K562 (cell line): ENCODE measurements around the gene PDGFC. TPM values are rescaled to one million over a fixed set of nuclear protein-coding genes. Genes with fewer than 3 reads are reported as not detected.

Experiments used
- ATAC-seq: fragments of 200-7000 bp; cut with Tn5 transposase; 3 replicates; pipeline ENCODE4 v1.9.1; 2020; ENCODE audit warnings: moderate library complexity
- BruUV-seq: library from RNA; stranded (reverse); fragments of 400-500 nt; replicated peaks from 2 replicates; lab custom pipeline; 2021; lab: Mats Ljungman, UMichigan
- CTCF ChIA-PET: fragments of 300-600 bp; formaldehyde crosslinking; extraction: SDS; loops from one replicate; lab custom pipeline; 2021; ENCODE audit warnings: low intra/inter-chr PET ratio; lab: Yijun Ruan, JAX
- POLR2A ChIA-PET: fragments of 300-600, 350-650 bp; sonication (Branson Sonifier 250); formaldehyde crosslinking; extraction: SDS; loops from one replicate; lab custom pipeline; 2021; ENCODE audit warnings: antibody characterized with exemption, inconsistent platforms; lab: Yijun Ruan, JAX
- DNase-seq, 4 experiments: peaks; one replicate each; pipeline versions ENCODE4 v3.0.0 to v3.0.0-alpha.2; 2011 to 2018; ENCODE audit warnings: low spot score in 3 of 4, mixed read lengths in 3 of 4; ENCODE audit errors: extremely low read depth in 1 of 4
- FAIRE-seq: peaks from 2 replicates; lab custom pipeline; 2011; peaks lifted over from hg19 to GRCh38; lab: Jason Lieb, UNC
- H2AFZ ChIP-seq: 2 replicates; pipeline ENCODE4 v1.6.0; 2011; ENCODE audit warnings: low read depth, low read length, control low read depth, inconsistent platforms
- H3K27ac ChIP-seq: fragments of 200-600 bp; 3 replicates; pipeline ENCODE4 v1.8.0; 2011; ENCODE audit warnings: low read depth, mild to moderate bottlenecking, control low read depth, inconsistent platforms, low read length, moderate library complexity, mixed read lengths; ENCODE audit errors: extremely low read depth
- H3K27me3 ChIP-seq, 2 experiments: fragments of 300-600 bp in 1 of 2; 2 replicates in 1 of 2; 3 replicates in 1 of 2; pipeline versions ENCODE4 v1.6.0 to v1.8.0; 2011; ENCODE audit warnings: inconsistent platforms in 2 of 2, low read length in 2 of 2, mild to moderate bottlenecking in 1 of 2, mixed read lengths in 1 of 2, moderate library complexity in 1 of 2; ENCODE audit not compliant: control insufficient read depth in 2 of 2, insufficient read depth in 2 of 2
- H3K36me3 ChIP-seq: fragments of 300-600 bp; 3 replicates; pipeline ENCODE4 v1.8.0; 2011; ENCODE audit warnings: mild to moderate bottlenecking, low read length, inconsistent platforms; ENCODE audit not compliant: control insufficient read depth, insufficient read depth
- H3K4me1 ChIP-seq, 2 experiments: fragments of 200-600 bp in 1 of 2; replicated peaks in 1 of 2; 2 replicates in 1 of 2; 3 replicates in 1 of 2; pipeline versions ENCODE4 v1.5.1 to v1.8.0; 2011; ENCODE audit warnings: inconsistent platforms in 2 of 2, low read length in 2 of 2, mild to moderate bottlenecking in 1 of 2, mixed read lengths in 1 of 2, moderate library complexity in 1 of 2; ENCODE audit not compliant: control insufficient read depth in 2 of 2, insufficient read depth in 2 of 2
- H3K4me2 ChIP-seq: 2 replicates; pipeline ENCODE4 v1.6.1; 2011; ENCODE audit warnings: low read length, control low read depth, inconsistent platforms, mixed read lengths; ENCODE audit not compliant: insufficient read depth
- H3K4me3 ChIP-seq: fragments of 200-600 bp; sonication (generic), shearing (Covaris generic); 2 replicates; pipeline ENCODE4 v1.5.1; 2016; ENCODE audit warnings: control low read depth, inconsistent platforms
- H3K79me2 ChIP-seq: fragments of 200-600 bp; 3 replicates; pipeline ENCODE4 v1.8.0; 2011; ENCODE audit warnings: low read length, inconsistent platforms; ENCODE audit not compliant: control insufficient read depth, insufficient read depth
- H3K9ac ChIP-seq, 2 experiments: 2 replicates each; pipeline versions ENCODE4 v1.6.0 to v1.6.1; 2011; ENCODE audit warnings: low read depth in 2 of 2, low read length in 2 of 2, control low read depth in 1 of 2, inconsistent platforms in 1 of 2, mild to moderate bottlenecking in 1 of 2, mixed read lengths in 1 of 2; ENCODE audit not compliant: insufficient read depth in 1 of 2
- H3K9me1 ChIP-seq: one replicate; pipeline ENCODE4 v1.6.0; 2011; ENCODE audit warnings: inconsistent platforms, mild to moderate bottlenecking, low read length, moderate library complexity; ENCODE audit not compliant: control insufficient read depth, insufficient read depth
- H3K9me3 ChIP-seq: replicated peaks from 2 replicates; pipeline ENCODE4 v1.5.1; 2011; ENCODE audit warnings: low read depth, low read length, inconsistent platforms; ENCODE audit not compliant: control insufficient read depth, insufficient read depth
- H4K20me1 ChIP-seq: replicated peaks from 2 replicates; pipeline ENCODE4 v1.6.1; 2011; ENCODE audit warnings: low read length, inconsistent platforms, mixed read lengths; ENCODE audit not compliant: control insufficient read depth, insufficient read depth
- ELF2 ChIP-seq: fragments of 250-450 bp; sonication (Bioruptor Pico); IDR thresholded peaks from 2 replicates; pipeline ENCODE4 v1.5.0; 2021; ENCODE audit warnings: mild to moderate bottlenecking
- RBM34 ChIP-seq: fragments of 200-400 bp; formaldehyde crosslinking; IDR thresholded peaks from 2 replicates; pipeline ENCODE4 v1.6.1; 2018; ENCODE audit warnings: low read length, borderline replicate concordance; ENCODE audit not compliant: insufficient read depth
- SRSF3 ChIP-seq: fragments of 200-400 bp; formaldehyde crosslinking; IDR thresholded peaks from 2 replicates; pipeline ENCODE4 v1.6.1; 2016; ENCODE audit warnings: mild to moderate bottlenecking, low read length, moderate library complexity; ENCODE audit not compliant: insufficient read depth
- TAF15 ChIP-seq: fragments of 200-400 bp; formaldehyde crosslinking; IDR thresholded peaks from 2 replicates; pipeline ENCODE4 v1.6.1; 2017; ENCODE audit warnings: mild to moderate bottlenecking, low read depth, low read length, moderate library complexity
- TBL1XR1 ChIP-seq, 2 experiments: IDR thresholded peaks; 2 replicates each; pipeline ENCODE4 v1.6.1; 2012; ENCODE audit warnings: improper control_type of control experiment in 2 of 2, low read length in 2 of 2, mild to moderate bottlenecking in 1 of 2
- U2AF1 ChIP-seq: fragments of 200-400 bp; formaldehyde crosslinking; optimal IDR thresholded peaks from 2 replicates; pipeline ENCODE3; 2017; ENCODE audit warnings: mild to moderate bottlenecking, low read depth, low read length, moderate library complexity
- ZKSCAN8 ChIP-seq: fragments of 200-800 bp; sonication (Bioruptor generic); IDR thresholded peaks from 2 replicates; pipeline ENCODE4 v1.6.1; 2016; ENCODE audit warnings: missing genetic modification characterization, missing compliant biosample characterization
- ZNF121 ChIP-seq: sonication (generic); formaldehyde crosslinking; conservative IDR thresholded peaks from 2 replicates; pipeline ENCODE4 v1.8.0; 2022; ENCODE audit warnings: missing genetic modification reagents
- ZNF212 ChIP-seq: fragments of 450-650 bp; formaldehyde crosslinking; IDR thresholded peaks from 2 replicates; pipeline ENCODE4 v1.4.0; 2020; ENCODE audit warnings: mild to moderate bottlenecking
- ZNF507 ChIP-seq: conservative IDR thresholded peaks from 2 replicates; pipeline ENCODE4 v1.6.1; 2017; ENCODE audit warnings: missing genetic modification characterization, missing compliant biosample characterization
- WGBS: fragments of 100-300 bp; shearing (Covaris generic); methylation state at CpG from one replicate; pipeline ENCODE4 v1.1.6; 2016; ENCODE audit warnings: low coverage, mixed read lengths; ENCODE audit not compliant: insufficient coverage; ENCODE audit errors: missing lambda C conversion rate; 5-methylcytosine and 5-hydroxymethylcytosine counted together
- in situ Hi-C: fragments of 300-500 bp; cut with MboI; formaldehyde crosslinking; loops from 4 replicates; pipeline ENCODE4 v1.15.0; 2018; ENCODE audit warnings: inconsistent platforms, mixed read lengths
- intact Hi-C: fragments of 100-400 bp; cut with micrococcal nuclease; formaldehyde crosslinking; loops from 2 replicates; pipeline ENCODE4 v1.14.2; 2022
- polyA plus RNA-seq, 8 experiments: library from polyadenylated mRNA; depleted of rRNA in 4 of 8; stranded (reverse) in 5 of 8; unstranded in 3 of 8; fragments of >200 nt; fragmentation: Nextera tagmentation in 2 of 8; fragmentation: Illumina TruSeq in 1 of 8; extraction: Ambion mirVana in 2 of 8; extraction: Trizol in 1 of 8; gene quantifications; 2 replicates each; pipeline versions ENCODE4 v1.2.1 to v1.2.3, GENCODE V29; 2011 to 2014; ENCODE audit warnings: inconsistent platforms in 1 of 8, missing spikeins in 1 of 8
- total RNA-seq, 7 experiments: library from RNA; depleted of rRNA in 6 of 7; stranded (reverse); fragments of >200 nt in 6 of 7; fragmentation: Illumina TruSeq in 2 of 7; extraction: Trizol in 2 of 7; gene quantifications; 2 replicates each; pipeline versions ENCODE4 v1.2.1 to v1.2.3, GENCODE V29; 2011 to 2021; ENCODE audit warnings: low replicate concordance in 1 of 7
- TF ChIP-seq, protein P1 (sequence below): sonication (generic); formaldehyde crosslinking; IDR thresholded peaks from 2 replicates; pipeline ENCODE4 v1.8.0; 2022; ENCODE audit warnings: missing genetic modification reagents, mild to moderate bottlenecking, borderline replicate concordance
- TF ChIP-seq, protein P2 (sequence below): fragments of 450-650 bp; IDR thresholded peaks from 2 replicates; pipeline ENCODE4 v1.6.1; 2018; ENCODE audit not compliant: partially characterized antibody
- TF ChIP-seq, protein P3 (sequence below): conservative IDR thresholded peaks from 2 replicates; pipeline ENCODE4 v1.6.1; 2011; ENCODE audit warnings: low read depth, mild to moderate bottlenecking, low read length; ENCODE audit not compliant: control insufficient read depth

PDGFC gene
- total and polyA plus RNA-seq, 9 of the 15 experiments (the other 6 are each of a cell fraction or from before 2014, with no cell fraction given) = not detected

DNA sequence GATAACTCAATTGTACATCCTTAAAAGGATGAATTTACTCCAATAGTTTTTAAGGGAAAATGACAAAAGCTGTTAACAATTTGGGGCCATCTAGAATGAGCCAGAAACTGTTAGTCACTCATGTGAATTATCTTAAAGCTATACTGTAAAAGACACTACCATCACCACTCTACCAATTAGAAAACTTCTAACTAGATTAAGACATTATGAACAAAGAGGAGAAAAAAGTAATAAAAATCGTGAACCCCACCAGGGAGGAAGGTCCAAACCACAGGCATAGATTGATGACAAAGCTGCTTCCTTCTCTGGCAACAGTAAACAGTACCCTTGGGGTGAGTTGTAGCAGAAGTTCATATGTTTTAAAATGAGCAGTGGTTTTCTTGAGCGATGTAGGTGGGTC, 106.1 kb downstream of the PDGFC start:
- Histone ChIP-seq H3K4me3 (no peak overlapping the region), H3K27me3 (no peaks in the 10 kb centered on the region), H3K4me1 (no peaks in the 10 kb centered on the region), H2AFZ (no peak overlapping the region), H3K4me2 (no peak overlapping the region), H3K9me3 (no peaks in the 10 kb centered on the region), H3K9ac (no peak overlapping the region), H3K79me2 (no peaks in the 10 kb centered on the region), H3K27ac (no peak overlapping the region), H4K20me1 (no peaks in the 10 kb centered on the region), H3K9me1 (no peaks in the 10 kb centered on the region), H3K36me3 (no peaks in the 10 kb centered on the region)
- POLR2A ChIA-PET = no interaction called here
- no peak for DNase-seq
- no TSS peak for BruUV-seq
- no peak for FAIRE-seq
- WGBS = 0% methylated on average over 2 of the region's 2 CpGs
- ATAC-seq = no peak
- in situ Hi-C loops = no loop called here
- intact Hi-C loops = no loop called here
- CTCF ChIA-PET = no interaction called here
- TF ChIP-seq RBM34 (no peak), TAF15 (no peak), ZNF212 (no peak), TBL1XR1 (IDR thresholded peaks at IDR 0.05; ENCODE audit: low read length in 2 of 2) (no peak), U2AF1 (no peak), ZNF507 (no peak), ZKSCAN8 (CRISPR knock-in tag) (no peak), ELF2 (CRISPR knock-in tag) (no peak), ZNF121 (CRISPR knock-in tag) (no peak), SRSF3 (no peak)
- TF ChIP-seq, protein P1, sequence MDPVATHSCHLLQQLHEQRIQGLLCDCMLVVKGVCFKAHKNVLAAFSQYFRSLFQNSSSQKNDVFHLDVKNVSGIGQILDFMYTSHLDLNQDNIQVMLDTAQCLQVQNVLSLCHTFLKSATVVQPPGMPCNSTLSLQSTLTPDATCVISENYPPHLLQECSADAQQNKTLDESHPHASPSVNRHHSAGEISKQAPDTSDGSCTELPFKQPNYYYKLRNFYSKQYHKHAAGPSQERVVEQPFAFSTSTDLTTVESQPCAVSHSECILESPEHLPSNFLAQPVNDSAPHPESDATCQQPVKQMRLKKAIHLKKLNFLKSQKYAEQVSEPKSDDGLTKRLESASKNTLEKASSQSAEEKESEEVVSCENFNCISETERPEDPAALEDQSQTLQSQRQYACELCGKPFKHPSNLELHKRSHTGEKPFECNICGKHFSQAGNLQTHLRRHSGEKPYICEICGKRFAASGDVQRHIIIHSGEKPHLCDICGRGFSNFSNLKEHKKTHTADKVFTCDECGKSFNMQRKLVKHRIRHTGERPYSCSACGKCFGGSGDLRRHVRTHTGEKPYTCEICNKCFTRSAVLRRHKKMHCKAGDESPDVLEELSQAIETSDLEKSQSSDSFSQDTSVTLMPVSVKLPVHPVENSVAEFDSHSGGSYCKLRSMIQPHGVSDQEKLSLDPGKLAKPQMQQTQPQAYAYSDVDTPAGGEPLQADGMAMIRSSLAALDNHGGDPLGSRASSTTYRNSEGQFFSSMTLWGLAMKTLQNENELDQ (CRISPR knock-in tag) = no peak
- TF ChIP-seq, protein P2, sequence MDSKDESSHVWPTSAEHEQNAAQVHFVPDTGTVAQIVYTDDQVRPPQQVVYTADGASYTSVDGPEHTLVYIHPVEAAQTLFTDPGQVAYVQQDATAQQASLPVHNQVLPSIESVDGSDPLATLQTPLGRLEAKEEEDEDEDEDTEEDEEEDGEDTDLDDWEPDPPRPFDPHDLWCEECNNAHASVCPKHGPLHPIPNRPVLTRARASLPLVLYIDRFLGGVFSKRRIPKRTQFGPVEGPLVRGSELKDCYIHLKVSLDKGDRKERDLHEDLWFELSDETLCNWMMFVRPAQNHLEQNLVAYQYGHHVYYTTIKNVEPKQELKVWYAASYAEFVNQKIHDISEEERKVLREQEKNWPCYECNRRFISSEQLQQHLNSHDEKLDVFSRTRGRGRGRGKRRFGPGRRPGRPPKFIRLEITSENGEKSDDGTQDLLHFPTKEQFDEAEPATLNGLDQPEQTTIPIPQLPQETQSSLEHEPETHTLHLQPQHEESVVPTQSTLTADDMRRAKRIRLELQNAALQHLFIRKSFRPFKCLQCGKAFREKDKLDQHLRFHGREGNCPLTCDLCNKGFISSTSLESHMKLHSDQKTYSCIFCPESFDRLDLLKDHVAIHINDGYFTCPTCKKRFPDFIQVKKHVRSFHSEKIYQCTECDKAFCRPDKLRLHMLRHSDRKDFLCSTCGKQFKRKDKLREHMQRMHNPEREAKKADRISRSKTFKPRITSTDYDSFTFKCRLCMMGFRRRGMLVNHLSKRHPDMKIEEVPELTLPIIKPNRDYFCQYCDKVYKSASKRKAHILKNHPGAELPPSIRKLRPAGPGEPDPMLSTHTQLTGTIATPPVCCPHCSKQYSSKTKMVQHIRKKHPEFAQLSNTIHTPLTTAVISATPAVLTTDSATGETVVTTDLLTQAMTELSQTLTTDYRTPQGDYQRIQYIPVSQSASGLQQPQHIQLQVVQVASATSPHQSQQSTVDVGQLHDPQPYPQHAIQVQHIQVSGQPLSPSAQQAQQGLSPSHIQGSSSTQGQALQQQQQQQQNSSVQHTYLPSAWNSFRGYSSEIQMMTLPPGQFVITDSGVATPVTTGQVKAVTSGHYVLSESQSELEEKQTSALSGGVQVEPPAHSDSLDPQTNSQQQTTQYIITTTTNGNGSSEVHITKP = no peak
- TF ChIP-seq, protein P3, sequence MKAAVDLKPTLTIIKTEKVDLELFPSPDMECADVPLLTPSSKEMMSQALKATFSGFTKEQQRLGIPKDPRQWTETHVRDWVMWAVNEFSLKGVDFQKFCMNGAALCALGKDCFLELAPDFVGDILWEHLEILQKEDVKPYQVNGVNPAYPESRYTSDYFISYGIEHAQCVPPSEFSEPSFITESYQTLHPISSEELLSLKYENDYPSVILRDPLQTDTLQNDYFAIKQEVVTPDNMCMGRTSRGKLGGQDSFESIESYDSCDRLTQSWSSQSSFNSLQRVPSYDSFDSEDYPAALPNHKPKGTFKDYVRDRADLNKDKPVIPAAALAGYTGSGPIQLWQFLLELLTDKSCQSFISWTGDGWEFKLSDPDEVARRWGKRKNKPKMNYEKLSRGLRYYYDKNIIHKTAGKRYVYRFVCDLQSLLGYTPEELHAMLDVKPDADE = no peak
